Astrocyte of the spinal cord (primary cell): ENCODE measurements around the gene COX19.
"Not testable (repeated sequence)": the region's sequence is repeated elsewhere in the genome, so short reads cannot be mapped to it uniquely, and the experiment has no call there.

ENCODE experiments used
- DNase-seq: peaks from one replicate; pipeline ENCODE4 v3.0.0; 2011; ENCODE audit warnings: low read depth, low spot score
- H3K4me3 ChIP-seq: 2 replicates; pipeline ENCODE4 v1.5.1; 2011; ENCODE audit warnings: low read depth, mild to moderate bottlenecking, low read length, moderate library complexity
- CTCF ChIP-seq: IDR thresholded peaks from 2 replicates; pipeline ENCODE4 v1.5.1; 2012; ENCODE audit warnings: low read depth, mild to moderate bottlenecking, low read length, inconsistent platforms
- in situ Hi-C: cut with HindIII; loops from 2 replicates; pipeline ENCODE4 v1.10.0; 2017; ENCODE audit warnings: low sequenced_read_pairs

The COX19 gene

GRCh38 chr7:962401-963081 lies 12.8 kb downstream of the COX19 start:
- in situ Hi-C loops: no loop called here
- DNase-seq: no peak
- no peak for TF ChIP-seq CTCF
- H3K4me3 ChIP-seq: no peak overlapping the region

GRCh38 chr7:961546-962400 lies 13.6 kb downstream of the COX19 start:
- in situ Hi-C loops: no loop called here
- DNase-seq: no peak
- no peak overlapping the region for H3K4me3 ChIP-seq
- TF ChIP-seq CTCF: no peak

- in situ Hi-C loops, DNase-seq, H3K4me3 ChIP-seq: not testable (repeated sequence)
Measured at GRCh38 chr7:960972-961371, 14.4 kb downstream of the COX19 start.

GRCh38 chr7:960269-960871 lies 15.0 kb downstream of the COX19 start:
- no peak overlapping the region for H3K4me3 ChIP-seq
- in situ Hi-C loops: no loop called here
- DNase-seq: no peak

GRCh38 chr7:959740-960139 lies 15.6 kb downstream of the COX19 start:
- in situ Hi-C loops: not testable (repeated sequence)

More at GRCh38 chr7:960269-960871, 15.0 kb downstream of the COX19 start:
- no peak for TF ChIP-seq CTCF

GRCh38 chr7:959271-959670 lies 16.1 kb downstream of the COX19 start:
- in situ Hi-C loops: no loop called here
- no peak for TF ChIP-seq CTCF
- DNase-seq: no peak
- H3K4me3 ChIP-seq: no peak overlapping the region

More at GRCh38 chr7:959740-960139, 15.6 kb downstream of the COX19 start:
- not testable (repeated sequence) for DNase-seq, H3K4me3 ChIP-seq

GRCh38 chr7:958221-959200 lies 16.8 kb downstream of the COX19 start:
- no peak for DNase-seq
- H3K4me3 ChIP-seq: no peak overlapping the region
- TF ChIP-seq CTCF: no peak
- in situ Hi-C loops: no loop called here
